HT-29 (cell line): Measurements from ENCODE around the gene DVL1. TPM values are rescaled to one million over a fixed set of nuclear protein-coding genes. Genes with fewer than 3 reads are reported as not detected.
A peak's percentile ranks its signal among the peaks of the same experiment; 100 is the strongest.

Experiments used
- DNase-seq: peaks from one replicate; pipeline ENCODE4 v3.0.0-alpha.2; 2015; ENCODE audit warnings: low spot score
- total RNA-seq: library from RNA; depleted of rRNA; stranded (reverse); fragments of >200 nt; shearing (Covaris generic); gene quantifications from 2 replicates; pipeline ENCODE4 v1.2.3, GENCODE V29; 2014

The DVL1 gene
- total RNA-seq, 1 experiment from 2014 or later: 246 TPM

DNA sequence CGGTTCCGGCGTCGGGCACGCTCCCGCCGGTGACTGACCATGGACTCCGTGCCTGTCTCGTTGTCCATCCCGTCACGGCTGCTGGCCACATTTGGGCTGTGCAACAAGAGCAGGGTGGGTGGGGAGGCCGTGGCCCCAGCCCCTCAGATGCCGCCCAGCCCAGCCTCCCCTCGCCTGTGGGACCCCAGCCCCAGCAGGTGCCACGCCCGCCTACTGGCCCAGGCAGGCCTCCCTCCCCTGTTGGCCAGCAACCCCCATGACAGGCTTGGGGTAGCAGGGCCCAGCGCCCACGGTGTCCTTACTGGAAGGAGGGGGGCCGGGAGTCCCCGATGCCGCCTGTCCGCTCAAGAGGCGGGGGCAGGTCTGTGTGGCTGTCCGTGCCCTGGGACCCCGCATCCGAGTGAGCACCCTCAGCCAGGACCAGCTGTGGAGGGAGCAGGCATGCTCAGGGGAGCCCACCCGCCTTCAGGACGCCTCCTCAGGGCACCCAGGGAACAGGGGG, 7.1 kb downstream of the DVL1 start:
- no peak for DNase-seq

DNA sequence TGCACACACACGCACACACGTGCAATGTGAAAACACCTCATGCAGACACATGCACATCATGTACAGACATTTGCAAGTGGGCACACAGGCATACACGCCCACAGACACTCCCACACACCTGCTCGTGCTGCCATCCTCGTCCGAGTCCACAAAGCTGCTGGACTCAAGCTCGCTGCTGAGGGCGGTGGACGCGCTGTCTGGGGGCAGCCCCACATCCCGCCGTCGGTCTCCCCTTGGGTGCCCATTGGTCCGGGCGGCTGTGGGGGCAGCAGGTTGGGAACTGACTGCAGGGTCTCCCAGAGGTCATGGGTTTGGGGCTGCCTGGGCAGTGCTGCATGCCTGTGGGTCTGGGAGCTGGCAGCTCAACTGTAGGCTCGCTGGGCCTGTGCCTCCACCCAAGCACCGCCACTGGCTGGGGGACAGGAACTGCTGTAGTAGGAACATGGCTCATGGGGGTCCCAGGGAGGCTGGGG, 7.6 kb downstream of the DVL1 start:
- DNase-seq: no peak

DNA sequence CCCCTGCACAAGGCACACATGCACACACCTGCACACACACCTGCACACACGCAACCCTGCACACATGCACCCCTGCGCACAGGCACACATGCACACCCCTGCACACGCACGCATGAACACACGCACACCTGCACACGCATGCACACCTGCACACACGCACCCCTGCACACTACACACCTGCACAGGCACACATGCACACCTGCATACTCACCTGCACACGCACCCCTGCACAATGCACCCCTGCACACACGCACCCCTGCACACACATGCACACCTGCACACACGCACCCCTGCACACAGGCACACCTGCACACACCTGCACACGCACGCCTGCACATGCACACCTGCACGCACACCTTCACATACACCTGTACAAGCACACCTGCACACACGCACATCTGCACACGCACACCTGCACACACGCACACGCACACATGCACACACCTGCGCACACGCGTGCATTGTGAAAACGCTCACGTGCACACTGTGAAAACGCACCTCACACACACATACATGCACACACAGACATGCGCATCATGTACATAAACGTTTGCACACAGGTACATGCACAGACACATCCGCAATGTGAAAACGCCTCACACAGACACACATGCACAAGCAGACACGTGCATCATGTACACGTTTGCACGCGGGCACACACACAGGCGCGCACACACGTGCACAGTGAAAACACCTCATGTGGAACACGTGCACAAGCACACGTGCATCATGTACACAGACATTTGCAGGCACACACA, 8.2 kb downstream of the DVL1 start:
- no peak for DNase-seq

DNA sequence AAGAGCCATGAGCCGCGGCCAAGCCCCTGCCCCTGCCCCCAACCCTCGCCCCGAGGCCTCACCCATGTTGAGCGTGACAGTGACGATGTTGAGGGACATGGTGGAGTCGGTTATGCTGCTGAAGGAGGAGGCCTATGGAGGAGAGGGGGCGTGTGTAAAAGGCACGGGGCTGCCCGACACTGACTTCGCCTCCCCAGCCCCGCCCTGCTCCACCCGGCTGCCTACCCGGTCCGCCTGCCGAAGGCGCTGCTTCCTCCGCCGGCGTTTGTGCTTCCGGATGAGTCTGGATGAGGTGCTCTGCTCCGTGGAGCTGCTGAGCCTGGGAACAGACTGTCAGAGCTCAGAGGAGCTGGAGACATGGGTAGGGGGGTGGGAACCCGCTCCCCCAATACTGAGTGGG, 9.0 kb downstream of the DVL1 start:
- no peak for DNase-seq

DNA sequence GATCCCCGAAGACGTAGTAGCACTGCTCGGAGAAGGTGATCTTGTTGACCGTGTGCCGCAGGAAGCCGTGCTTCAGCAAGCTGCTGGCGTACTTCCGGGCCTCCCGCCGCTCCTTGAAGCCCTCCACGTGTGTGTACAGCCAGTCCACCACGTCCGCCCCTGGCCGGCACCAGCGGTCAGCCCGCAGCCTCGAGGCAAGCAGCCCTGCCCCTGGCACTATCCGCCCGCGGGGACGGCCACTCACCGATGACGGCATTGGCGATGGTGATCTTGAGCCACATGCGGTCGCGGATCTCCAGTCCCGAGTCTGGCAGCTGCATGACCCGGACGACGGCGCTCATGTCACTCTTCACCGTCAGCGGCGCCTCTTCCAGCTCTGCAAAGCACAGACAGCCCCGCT, 10.9 kb downstream of the DVL1 start:
- DNase-seq: no peak

DNA sequence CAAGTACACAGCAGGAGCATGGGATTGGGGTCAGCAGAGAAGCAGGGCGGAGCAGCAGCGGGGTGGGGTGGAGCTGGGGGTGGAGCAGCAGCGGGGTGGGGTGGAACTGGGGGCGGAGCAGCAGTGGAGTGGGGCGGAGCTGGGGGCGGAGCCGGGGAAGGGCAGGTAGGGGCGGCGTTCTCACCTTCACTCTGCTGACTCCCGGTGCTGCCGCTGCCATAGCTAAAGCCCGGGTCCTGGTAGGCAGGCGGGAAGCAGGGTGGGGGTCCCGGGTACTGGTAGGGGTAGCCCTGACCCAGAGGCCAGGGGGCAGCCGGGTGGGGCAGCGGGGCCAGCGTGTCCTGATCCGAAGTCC, 11.4 kb downstream of the DVL1 start:
- DNase-seq: peak; percentile 70

DNA sequence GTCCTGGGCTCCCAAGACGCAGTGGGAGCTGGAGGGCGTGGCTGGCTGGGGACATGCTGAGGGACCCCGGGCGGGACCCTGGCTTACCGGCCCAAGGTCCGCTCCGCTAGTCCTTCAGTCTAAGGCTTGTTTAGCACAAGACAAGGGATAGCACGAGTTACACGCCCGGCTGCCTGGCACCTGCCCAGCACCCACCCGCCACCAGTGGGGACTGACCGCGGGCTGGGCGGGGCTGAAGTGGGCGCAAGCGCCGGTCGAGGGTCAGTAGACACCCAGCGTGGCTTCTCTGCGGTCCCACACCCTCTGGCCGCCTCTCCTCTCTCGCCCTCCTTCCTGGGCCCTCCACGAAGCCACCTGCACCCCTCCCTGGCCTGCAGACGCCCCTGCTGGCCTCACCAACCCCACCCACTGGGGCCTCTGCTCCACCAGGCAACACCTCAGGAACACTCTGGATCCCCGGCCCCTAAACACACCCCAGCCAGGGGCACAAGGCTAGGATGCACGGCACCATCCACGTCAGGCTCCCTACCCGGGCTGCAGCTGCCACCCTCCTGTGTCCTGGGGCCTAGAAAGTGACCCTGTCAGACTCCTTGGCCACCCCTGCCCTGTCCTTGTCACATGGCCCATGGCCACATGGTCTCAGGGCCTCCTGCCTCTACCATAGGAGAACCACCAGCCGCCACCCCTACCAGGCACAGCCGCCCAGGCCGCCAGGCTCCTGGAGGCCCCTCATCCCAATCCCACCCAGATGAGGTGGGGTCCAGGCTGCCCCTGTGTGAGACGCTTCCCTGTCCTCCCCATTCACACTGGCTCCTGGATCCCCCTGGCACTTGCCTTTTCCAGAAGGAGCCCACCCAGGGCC, 12.1 kb downstream of the DVL1 start:
- DNase-seq: no peak

DNA sequence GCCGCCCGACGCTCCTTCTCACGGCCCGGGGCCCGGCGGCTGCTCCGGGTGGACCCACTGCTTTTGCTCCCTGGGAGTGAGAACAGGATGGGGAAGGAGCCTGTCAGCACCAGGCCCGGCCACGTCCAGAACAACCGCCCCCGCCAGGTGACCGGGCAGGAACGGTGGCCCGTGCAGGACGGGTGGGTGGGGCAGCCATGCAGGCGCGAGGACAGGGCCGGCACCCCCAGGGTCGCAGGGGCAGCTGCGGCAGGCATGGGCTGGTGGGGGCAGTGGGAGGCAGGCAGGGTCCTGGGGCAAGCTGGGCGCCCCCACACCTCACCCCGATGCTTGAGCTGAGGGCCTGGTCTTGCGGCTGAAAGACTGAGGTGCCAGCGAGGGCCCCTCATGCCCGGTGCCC, 12.8 kb downstream of the DVL1 start:
- DNase-seq: no peak

DNA sequence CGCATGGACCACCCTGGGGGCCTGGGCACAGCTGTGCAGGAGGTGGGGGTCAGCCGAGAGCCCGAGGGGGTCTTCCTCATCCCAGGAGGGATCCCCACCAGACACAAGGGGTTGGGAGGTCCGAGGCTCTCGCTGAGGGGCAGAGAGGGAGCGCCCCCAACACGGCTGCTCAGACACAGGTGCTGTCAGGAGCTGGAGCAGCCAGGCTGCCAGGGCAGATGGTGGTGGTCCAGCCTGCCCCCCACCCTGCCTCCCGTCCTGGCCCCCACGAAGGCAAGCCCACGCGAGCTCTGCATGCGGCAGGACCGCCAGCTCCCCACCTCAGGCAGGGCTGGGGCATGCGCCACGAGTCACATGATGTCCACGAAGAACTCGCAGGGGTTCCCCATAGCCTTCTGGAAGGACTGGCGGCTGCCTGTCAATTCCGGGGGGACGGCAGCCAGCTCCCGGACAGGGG, 13.4 kb downstream of the DVL1 start:
- DNase-seq: no peak

DNA sequence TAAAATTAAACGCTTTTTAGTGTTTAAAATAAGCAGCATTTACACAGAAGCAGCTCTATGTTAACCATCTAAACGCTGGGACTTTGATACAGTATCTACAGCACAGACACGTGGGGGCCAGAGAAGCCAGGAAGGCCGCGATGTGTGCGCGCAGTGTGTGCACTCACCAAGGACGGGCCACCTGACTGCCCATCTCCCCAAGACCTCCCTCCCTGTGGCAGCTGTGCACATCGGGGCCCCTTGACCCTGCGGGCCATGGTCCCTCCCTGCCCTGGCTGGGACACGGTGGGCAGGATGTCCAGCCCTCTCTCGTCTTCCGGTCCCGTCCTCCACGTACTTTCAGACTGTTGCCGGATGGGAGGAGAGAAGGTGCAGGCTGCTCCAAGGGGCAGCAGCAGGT, 13.9 kb downstream of the DVL1 start:
- no peak for DNase-seq

DNA sequence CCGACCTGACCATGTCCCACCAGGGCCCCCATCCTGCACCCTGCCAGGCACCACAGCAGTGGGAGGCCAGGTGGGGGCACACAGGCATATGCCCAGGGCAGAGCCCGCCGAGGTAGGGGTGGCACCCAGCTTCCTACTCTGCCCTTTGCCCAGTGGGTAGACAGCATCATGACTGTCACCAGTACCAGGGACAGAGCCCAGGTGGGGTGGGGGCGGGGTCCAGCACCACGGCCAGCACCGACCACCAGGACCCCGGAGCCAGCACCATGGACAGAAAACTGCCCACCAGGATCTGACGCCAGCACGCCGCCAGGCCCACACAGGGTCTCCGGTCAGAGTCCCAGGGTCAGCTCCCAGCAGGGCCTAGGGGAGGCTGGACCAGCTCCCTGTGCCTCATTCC, 14.4 kb downstream of the DVL1 start:
- DNase-seq: no peak

DNA sequence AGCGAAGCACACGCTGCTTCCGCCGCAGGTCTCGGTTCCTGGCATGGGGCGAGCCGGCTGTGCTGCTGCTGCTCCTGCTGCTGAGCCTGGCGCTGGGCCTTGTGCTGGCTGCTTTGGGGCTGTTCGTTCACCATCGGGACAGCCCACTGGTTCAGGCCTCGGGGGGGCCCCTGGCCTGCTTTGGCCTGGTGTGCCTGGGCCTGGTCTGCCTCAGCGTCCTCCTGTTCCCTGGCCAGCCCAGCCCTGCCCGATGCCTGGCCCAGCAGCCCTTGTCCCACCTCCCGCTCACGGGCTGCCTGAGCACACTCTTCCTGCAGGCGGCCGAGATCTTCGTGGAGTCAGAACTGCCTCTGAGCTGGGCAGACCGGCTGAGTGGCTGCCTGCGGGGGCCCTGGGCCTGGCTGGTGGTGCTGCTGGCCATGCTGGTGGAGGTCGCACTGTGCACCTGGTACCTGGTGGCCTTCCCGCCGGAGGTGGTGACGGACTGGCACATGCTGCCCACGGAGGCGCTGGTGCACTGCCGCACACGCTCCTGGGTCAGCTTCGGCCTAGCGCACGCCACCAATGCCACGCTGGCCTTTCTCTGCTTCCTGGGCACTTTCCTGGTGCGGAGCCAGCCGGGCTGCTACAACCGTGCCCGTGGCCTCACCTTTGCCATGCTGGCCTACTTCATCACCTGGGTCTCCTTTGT, 15.5 kb downstream of the DVL1 start:
- DNase-seq: no peak

DNA sequence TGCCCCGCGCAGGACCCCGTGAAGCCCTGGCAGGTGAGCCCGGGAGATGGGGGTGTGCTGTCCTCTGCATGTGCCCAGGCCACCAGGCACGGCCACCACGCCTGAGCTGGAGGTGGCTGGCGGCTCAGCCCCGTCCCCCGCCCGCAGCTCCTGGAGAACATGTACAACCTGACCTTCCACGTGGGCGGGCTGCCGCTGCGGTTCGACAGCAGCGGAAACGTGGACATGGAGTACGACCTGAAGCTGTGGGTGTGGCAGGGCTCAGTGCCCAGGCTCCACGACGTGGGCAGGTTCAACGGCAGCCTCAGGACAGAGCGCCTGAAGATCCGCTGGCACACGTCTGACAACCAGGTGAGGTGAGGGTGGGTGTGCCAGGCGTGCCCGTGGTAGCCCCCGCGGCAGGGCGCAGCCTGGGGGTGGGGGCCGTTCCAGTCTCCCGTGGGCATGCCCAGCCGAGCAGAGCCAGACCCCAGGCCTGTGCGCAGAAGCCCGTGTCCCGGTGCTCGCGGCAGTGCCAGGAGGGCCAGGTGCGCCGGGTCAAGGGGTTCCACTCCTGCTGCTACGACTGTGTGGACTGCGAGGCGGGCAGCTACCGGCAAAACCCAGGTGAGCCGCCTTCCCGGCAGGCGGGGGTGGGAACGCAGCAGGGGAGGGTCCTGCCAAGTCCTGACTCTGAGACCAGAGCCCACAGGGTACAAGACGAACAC, 16.3 kb downstream of the DVL1 start:
- DNase-seq: peak; percentile 65

DNA sequence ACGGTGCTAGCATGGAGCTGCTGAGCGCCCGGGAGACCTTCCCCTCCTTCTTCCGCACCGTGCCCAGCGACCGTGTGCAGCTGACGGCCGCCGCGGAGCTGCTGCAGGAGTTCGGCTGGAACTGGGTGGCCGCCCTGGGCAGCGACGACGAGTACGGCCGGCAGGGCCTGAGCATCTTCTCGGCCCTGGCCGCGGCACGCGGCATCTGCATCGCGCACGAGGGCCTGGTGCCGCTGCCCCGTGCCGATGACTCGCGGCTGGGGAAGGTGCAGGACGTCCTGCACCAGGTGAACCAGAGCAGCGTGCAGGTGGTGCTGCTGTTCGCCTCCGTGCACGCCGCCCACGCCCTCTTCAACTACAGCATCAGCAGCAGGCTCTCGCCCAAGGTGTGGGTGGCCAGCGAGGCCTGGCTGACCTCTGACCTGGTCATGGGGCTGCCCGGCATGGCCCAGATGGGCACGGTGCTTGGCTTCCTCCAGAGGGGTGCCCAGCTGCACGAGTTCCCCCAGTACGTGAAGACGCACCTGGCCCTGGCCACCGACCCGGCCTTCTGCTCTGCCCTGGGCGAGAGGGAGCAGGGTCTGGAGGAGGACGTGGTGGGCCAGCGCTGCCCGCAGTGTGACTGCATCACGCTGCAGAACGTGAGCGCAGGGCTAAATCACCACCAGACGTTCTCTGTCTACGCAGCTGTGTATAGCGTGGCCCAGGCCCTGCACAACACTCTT, 17.0 kb downstream of the DVL1 start:
- DNase-seq: no peak

DNA sequence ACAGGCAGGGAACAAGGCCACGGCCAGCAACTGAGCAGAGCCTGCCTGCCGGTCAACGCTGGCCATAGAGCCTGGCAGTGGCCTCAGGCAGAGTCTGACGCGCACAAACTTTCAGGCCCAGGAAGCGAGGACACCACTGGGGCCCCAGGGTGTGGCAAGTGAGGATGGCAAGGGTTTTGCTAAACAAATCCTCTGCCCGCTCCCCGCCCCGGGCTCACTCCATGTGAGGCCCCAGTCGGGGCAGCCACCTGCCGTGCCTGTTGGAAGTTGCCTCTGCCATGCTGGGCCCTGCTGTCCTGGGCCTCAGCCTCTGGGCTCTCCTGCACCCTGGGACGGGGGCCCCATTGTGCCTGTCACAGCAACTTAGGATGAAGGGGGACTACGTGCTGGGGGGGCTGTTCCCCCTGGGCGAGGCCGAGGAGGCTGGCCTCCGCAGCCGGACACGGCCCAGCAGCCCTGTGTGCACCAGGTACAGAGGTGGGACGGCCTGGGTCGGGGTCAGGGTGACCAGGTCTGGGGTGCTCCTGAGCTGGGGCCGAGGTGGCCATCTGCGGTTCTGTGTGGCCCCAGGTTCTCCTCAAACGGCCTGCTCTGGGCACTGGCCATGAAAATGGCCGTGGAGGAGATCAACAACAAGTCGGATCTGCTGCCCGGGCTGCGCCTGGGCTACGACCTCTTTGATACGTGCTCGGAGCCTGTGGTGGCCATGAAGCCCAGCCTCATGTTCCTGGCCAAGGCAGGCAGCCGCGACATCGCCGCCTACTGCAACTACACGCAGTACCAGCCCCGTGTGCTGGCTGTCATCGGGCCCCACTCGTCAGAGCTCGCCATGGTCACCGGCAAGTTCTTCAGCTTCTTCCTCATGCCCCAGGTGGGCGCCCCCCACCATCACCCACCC, 17.9 kb downstream of the DVL1 start, which contains the start of gene TAS1R3:
TSS of gene TAS1R3 (plus strand) at position 213 of the 898 bp plus-strand sequence. CDS start at position 279, 66 bp downstream.
- no peak for DNase-seq

DNA sequence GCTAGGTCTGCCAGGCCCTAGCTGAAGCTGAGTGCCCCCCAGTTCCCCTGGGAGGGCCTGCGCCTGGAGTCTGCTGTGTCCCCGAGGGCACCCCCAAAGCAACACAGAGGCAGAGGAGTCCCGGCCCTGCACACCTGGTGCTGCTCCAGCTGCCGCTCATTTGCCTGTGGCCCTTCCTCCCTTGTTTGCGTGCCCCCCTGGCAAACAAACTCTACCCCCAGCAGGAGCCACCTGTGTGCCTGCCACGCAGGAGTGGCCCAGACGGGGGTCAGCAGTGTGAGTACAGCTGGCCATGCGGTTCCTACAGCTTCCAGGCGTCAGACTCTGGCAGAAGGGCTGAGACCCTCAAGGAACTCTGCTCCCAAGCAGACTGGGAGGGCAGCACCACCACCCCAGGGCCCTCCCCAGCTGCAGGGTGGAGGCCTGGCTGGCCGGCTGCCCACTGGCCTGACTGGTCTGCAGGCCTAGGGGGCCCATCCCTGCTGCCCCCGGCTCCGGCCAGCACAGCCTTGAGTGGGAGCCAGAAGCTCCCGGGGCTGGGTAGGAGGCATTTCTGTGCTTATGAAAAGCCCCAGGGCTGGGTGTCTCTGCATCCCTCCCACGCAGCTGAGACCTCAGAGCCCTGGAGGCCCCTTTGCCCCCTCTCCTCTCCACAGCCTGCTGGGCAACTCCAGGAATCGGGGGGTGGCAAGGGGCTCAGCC, 18.7 kb downstream of the DVL1 start:
- DNase-seq: no peak

DNA sequence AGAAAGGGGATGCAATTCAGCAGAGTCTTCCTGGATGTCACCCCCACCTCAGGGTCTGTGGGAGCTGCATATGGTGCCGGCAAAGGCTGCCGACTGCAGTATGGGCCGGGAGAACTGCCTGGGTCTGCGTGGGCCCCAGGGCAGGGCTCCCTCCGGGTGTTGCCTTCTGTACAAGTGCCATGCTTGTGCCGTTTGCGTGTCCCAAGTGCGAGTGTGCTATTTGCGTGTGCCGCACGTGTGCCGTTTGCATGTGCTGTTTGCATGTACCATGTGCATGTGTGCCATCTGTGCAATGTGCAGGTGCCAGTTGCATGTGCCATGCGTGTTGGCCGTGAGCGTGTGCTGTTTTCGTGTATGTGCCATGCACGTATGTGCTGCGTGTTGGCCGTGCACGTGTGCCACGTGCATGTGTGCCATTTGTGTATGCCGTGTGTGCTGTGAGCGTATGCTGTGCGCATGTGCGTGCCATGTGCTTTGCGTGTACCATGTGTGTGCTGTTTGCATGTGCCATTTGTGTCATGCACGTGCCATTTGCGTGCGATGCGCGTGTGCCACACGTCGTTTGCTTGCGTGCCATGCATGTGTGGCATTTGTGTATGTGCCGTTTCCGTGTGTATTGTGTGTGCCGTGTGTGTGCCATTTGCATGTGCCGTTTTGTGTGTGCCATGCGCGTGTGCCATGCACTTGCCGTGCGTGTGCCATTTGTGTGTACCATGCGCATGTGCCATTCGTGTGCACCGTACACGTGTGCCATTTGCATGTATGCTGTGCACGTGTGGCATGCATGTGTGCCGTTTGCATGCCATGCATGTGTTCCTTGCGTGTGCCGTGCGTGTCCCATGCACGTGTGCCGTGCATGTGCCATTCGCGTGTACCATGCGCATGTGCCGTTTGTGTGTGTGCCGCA, 19.7 kb downstream of the DVL1 start:
- no peak for DNase-seq

DNA sequence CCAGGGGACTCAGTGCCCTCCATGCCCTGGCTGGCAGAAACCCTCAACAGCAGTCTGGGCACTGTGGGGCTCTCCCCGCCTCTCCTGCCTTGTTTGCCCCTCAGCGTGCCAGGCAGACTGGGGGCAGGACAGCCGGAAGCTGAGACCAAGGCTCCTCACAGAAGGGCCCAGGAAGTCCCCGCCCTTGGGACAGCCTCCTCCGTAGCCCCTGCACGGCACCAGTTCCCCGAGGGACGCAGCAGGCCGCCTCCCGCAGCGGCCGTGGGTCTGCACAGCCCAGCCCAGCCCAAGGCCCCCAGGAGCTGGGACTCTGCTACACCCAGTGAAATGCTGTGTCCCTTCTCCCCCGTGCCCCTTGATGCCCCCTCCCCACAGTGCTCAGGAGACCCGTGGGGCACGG, 21.0 kb downstream of the DVL1 start:
- no peak for DNase-seq
